HCT116 (cell line): ENCODE data around the gene EHD4. TPM values are rescaled to one million over a fixed set of nuclear protein-coding genes. Genes with fewer than 3 reads are reported as not detected.

Experiments
- ATAC-seq: fragments of 200-7000 bp; cut with Tn5 transposase; 2 replicates; pipeline ENCODE4 v1.9.1; 2020; ENCODE audit warnings: mild to moderate bottlenecking, moderate library complexity
- BruUV-seq: library from RNA; stranded (reverse); fragments of 400-500 nt; replicated peaks from 2 replicates; lab custom pipeline; 2021; lab: Mats Ljungman, UMichigan
- CTCF ChIA-PET: fragments of 300-600 bp; sonication (Branson Sonifier 250); formaldehyde crosslinking; loops from one replicate; lab custom pipeline; 2021; ENCODE audit warnings: antibody characterized with exemption; lab: Charles Lee
- POLR2A ChIA-PET: fragments of 300-600, 350-600 bp; sonication (Branson Sonifier 250); formaldehyde crosslinking; loops from one replicate; lab custom pipeline; 2021; ENCODE audit warnings: antibody characterized with exemption; lab: Charles Lee
- RAD21 ChIA-PET, 2 experiments: fragments of 300-600 bp; sonication (Branson Sonifier 250); formaldehyde crosslinking; loops; one replicate each; lab custom pipeline; 2023; ENCODE audit warnings: low total read pairs in 2 of 2; ENCODE audit not compliant: uncharacterized antibody in 2 of 2, unreplicated experiment in 2 of 2, low non-redundant PET in 1 of 2; lab: Charles Lee
- DNase-seq: peaks from one replicate; pipeline ENCODE4 v3.0.0-alpha.2; 2010; ENCODE audit warnings: low read depth, low spot score
- H2AFZ ChIP-seq: fragments of 200-600 bp; shearing (Covaris generic), sonication (generic); 2 replicates; pipeline ENCODE4 v1.6.1; 2017; ENCODE audit warnings: low read depth, mixed run types, mixed read lengths, antibody characterized with exemption, low read length; ENCODE audit not compliant: poor library complexity, severe bottlenecking
- H3K27ac ChIP-seq: 2 replicates; pipeline ENCODE4 v1.5.1; 2012; ENCODE audit warnings: low read depth, low read length
- H3K27me3 ChIP-seq: fragments of 200-600 bp; sonication (generic); 2 replicates; pipeline ENCODE4 v1.6.1; 2016; ENCODE audit warnings: mixed run types, low read length, mixed read lengths; ENCODE audit not compliant: insufficient read depth
- H3K36me3 ChIP-seq, 2 experiments: fragments of 200-500 bp in 1 of 2; fragments of 200-600 bp in 1 of 2; sonication (Bioruptor generic) in 1 of 2; sonication (generic) in 1 of 2; 2 replicates each; pipeline versions ENCODE4 v1.5.1 to v1.6.1; 2014 to 2016; ENCODE audit warnings: low read length in 2 of 2, inconsistent platforms in 1 of 2, mixed read lengths in 1 of 2, mixed run types in 1 of 2; ENCODE audit not compliant: insufficient read depth in 2 of 2, control insufficient read depth in 1 of 2
- H3K4me1 ChIP-seq, 2 experiments: fragments of 200-600 bp in 1 of 2; sonication (generic) in 1 of 2; 2 replicates each; pipeline versions ENCODE4 v1.5.1 to v1.6.1; 2012 to 2017; ENCODE audit warnings: low read length in 2 of 2, inconsistent platforms in 1 of 2, mild to moderate bottlenecking in 1 of 2, mixed read lengths in 1 of 2, mixed run types in 1 of 2, moderate library complexity in 1 of 2; ENCODE audit not compliant: insufficient read depth in 2 of 2, control insufficient read depth in 1 of 2
- H3K4me2 ChIP-seq: fragments of 200-600 bp; sonication (generic); 2 replicates; pipeline ENCODE4 v1.6.1; 2017; ENCODE audit warnings: mixed run types, low read length, mixed read lengths
- H3K4me3 ChIP-seq, 2 experiments: fragments of 200-600 bp in 1 of 2; sonication (generic) in 1 of 2; replicated peaks in 1 of 2; 2 replicates each; pipeline ENCODE4 v1.5.1; 2011 to 2016; ENCODE audit warnings: low read length in 2 of 2, control low read depth in 1 of 2, low read depth in 1 of 2, mild to moderate bottlenecking in 1 of 2, mixed read lengths in 1 of 2, mixed run types in 1 of 2
- H3K79me2 ChIP-seq: fragments of 200-600 bp; sonication (generic); 2 replicates; pipeline ENCODE4 v1.6.1; 2017; ENCODE audit warnings: mild to moderate bottlenecking, mixed run types, low read length, moderate library complexity, mixed read lengths; ENCODE audit not compliant: insufficient read depth
- H3K9ac ChIP-seq: fragments of 200-600 bp; sonication (generic); 2 replicates; pipeline ENCODE4 v1.6.1; 2016; ENCODE audit warnings: low read length, mixed read lengths
- H3K9me2 ChIP-seq: fragments of 200-600 bp; sonication (generic), shearing (Covaris generic); 2 replicates; pipeline ENCODE4 v1.6.1; 2017; ENCODE audit warnings: mixed run types, mild to moderate bottlenecking, moderate library complexity; ENCODE audit not compliant: insufficient read depth
- H3K9me3 ChIP-seq, 2 experiments: fragments of 200-500 bp in 1 of 2; fragments of 200-600 bp in 1 of 2; sonication (Bioruptor generic) in 1 of 2; sonication (generic) in 1 of 2; 2 replicates each; pipeline ENCODE4 v1.6.1; 2014 to 2017; ENCODE audit warnings: low read length in 2 of 2, mixed read lengths in 2 of 2, inconsistent platforms in 1 of 2, low read depth in 1 of 2, mild to moderate bottlenecking in 1 of 2, mixed run types in 1 of 2, moderate library complexity in 1 of 2; ENCODE audit not compliant: control insufficient read depth in 1 of 2, insufficient read depth in 1 of 2
- H4K20me1 ChIP-seq: fragments of 200-600 bp; sonication (generic), shearing (Covaris generic); 2 replicates; pipeline ENCODE4 v1.6.1; 2017; ENCODE audit warnings: mixed run types, mild to moderate bottlenecking, moderate library complexity; ENCODE audit not compliant: insufficient read depth
- CBX3 ChIP-seq: IDR thresholded peaks from 2 replicates; pipeline ENCODE4 v1.6.1; 2012; ENCODE audit warnings: low read depth
- EGR1 ChIP-seq: IDR thresholded peaks from 2 replicates; pipeline ENCODE4 v1.6.1; 2012; ENCODE audit warnings: low read depth
- EZH2 ChIP-seq: fragments of 200-600 bp; sonication (generic); IDR thresholded peaks from 2 replicates; pipeline ENCODE4 v1.6.1; 2017; ENCODE audit warnings: antibody characterized with exemption, mixed run types
- FOSL1 ChIP-seq: IDR thresholded peaks from 2 replicates; pipeline ENCODE4 v1.6.1; 2012; ENCODE audit warnings: low read depth
- JUND ChIP-seq: IDR thresholded peaks from 2 replicates; pipeline ENCODE4 v1.6.1; 2012
- POLR2AphosphoS5 ChIP-seq: IDR thresholded peaks from 2 replicates; pipeline ENCODE4 v1.6.1; 2011; ENCODE audit warnings: mild to moderate bottlenecking, low read depth, low read length, moderate library complexity
- SP1 ChIP-seq: IDR thresholded peaks from 2 replicates; pipeline ENCODE4 v1.6.1; 2012; ENCODE audit warnings: low read depth
- SRF ChIP-seq: IDR thresholded peaks from 2 replicates; pipeline ENCODE4 v1.6.1; 2012; ENCODE audit warnings: low read depth
- ZFX ChIP-seq: fragments of 450-650 bp; IDR thresholded peaks from 2 replicates; pipeline ENCODE4 v1.6.1; 2017
- ZNF274 ChIP-seq: fragments of 200-500 bp; sonication (Bioruptor generic); IDR thresholded peaks from 2 replicates; pipeline ENCODE4 v1.6.1; 2014; ENCODE audit warnings: mild to moderate bottlenecking, low read depth, low read length, inconsistent platforms
- intact Hi-C: fragments of 100-400 bp; cut with micrococcal nuclease; formaldehyde crosslinking; loops from 2 replicates; pipeline ENCODE4 v1.10.0; 2022
- microRNA-seq: library from miRNA; unstranded; fragments of <30 nt; microRNA quantifications from one replicate; pipeline ENCODE4, GENCODE V29; 2016; ENCODE audit warnings: borderline number of aligned reads
- total RNA-seq: library from RNA; stranded (reverse); gene quantifications from one replicate; pipeline ENCODE4 v1.2.1, GENCODE V29; 2021; ENCODE audit not compliant: unreplicated experiment
- TF ChIP-seq, protein P1 (sequence below), 3 experiments: fragments of 200-600 bp in 1 of 3; sonication (generic) in 1 of 3; IDR thresholded peaks in 2 of 3; conservative IDR thresholded peaks in 1 of 3; 2 replicates each; pipeline ENCODE4 v1.5.1; 2012 to 2017; ENCODE audit warnings: low read depth in 2 of 3, low read length in 2 of 3, antibody characterized with exemption in 1 of 3, borderline replicate concordance in 1 of 3, control low read depth in 1 of 3, mild to moderate bottlenecking in 1 of 3, mixed read lengths in 1 of 3, mixed run types in 1 of 3, moderate library complexity in 1 of 3; ENCODE audit not compliant: insufficient read depth in 1 of 3

EHD4 gene
- total RNA-seq, 1 experiment from 2014 or later = 28.0 TPM

DNA sequence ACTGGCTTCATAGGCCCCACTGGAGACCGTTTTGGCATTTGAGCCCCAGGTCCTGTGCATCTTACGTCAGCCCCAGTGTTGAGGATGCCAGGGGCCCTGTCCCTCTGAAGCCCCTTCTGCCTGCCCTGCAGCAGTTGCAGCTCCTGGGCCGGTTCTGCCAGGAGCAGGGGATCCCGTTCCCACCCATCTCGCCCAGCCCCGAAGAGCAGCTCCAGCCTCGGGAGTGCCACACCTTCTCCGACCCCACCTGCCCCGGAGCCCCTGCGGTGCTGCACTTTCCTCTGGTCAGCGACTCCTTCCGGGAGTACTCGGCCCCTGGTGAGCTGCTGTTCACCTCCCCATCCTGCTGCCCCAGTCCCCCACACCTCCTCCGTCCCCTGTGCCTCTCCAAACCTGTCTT is 125.2 kb downstream of the EHD4 start:
- CTCF ChIA-PET = no interaction called here

More for the DNA sequence above, 125.2 kb downstream of the EHD4 start:
- peaks cover 0 to 3% of the 10 kb centered on the region in 2 experiments; a peak in 1 of 4 replicates for H3K36me3 ChIP-seq
- BruUV-seq = no TSS peak
- H3K4me1 ChIP-seq = no peaks in the 10 kb centered on the region
- H3K4me3 ChIP-seq = no peak overlapping the region
- no peak overlapping the region for H2AFZ ChIP-seq
- DNase-seq = no peak
- H4K20me1 ChIP-seq = no peaks in the 10 kb centered on the region
- H3K9me3 ChIP-seq = no peaks in the 10 kb centered on the region
- H3K9me2 ChIP-seq = no peaks in the 10 kb centered on the region
- H3K9ac ChIP-seq = no peak overlapping the region
- H3K79me2 ChIP-seq = no peaks in the 10 kb centered on the region
- no peak overlapping the region for H3K27ac ChIP-seq
- no peaks in the 10 kb centered on the region for H3K27me3 ChIP-seq
- POLR2A ChIA-PET = no interaction called here
- no peak for ATAC-seq
- no peak overlapping the region for H3K4me2 ChIP-seq
- no peak for TF ChIP-seq EGR1
- no peak for TF ChIP-seq POLR2AphosphoS5
- no peak for TF ChIP-seq CBX3
- TF ChIP-seq FOSL1 = no peak
- TF ChIP-seq ZNF274 = no peak
- no peak for TF ChIP-seq EZH2
- TF ChIP-seq, protein P1, sequence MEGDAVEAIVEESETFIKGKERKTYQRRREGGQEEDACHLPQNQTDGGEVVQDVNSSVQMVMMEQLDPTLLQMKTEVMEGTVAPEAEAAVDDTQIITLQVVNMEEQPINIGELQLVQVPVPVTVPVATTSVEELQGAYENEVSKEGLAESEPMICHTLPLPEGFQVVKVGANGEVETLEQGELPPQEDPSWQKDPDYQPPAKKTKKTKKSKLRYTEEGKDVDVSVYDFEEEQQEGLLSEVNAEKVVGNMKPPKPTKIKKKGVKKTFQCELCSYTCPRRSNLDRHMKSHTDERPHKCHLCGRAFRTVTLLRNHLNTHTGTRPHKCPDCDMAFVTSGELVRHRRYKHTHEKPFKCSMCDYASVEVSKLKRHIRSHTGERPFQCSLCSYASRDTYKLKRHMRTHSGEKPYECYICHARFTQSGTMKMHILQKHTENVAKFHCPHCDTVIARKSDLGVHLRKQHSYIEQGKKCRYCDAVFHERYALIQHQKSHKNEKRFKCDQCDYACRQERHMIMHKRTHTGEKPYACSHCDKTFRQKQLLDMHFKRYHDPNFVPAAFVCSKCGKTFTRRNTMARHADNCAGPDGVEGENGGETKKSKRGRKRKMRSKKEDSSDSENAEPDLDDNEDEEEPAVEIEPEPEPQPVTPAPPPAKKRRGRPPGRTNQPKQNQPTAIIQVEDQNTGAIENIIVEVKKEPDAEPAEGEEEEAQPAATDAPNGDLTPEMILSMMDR (IDR thresholded peaks at IDR 0.05 in 2 of 3, conservative IDR thresholded peaks at IDR 0.05 in 1 of 3; ENCODE audit: borderline replicate concordance in 1 of 3, insufficient read depth in 1 of 3, low read depth in 2 of 3, low read length in 2 of 3) = no peak
- no peak for TF ChIP-seq JUND
- TF ChIP-seq SP1 = no peak
- TF ChIP-seq SRF = no peak
- TF ChIP-seq ZFX = no peak
- intact Hi-C loops = no loop called here
- RAD21 ChIA-PET = no interaction called here

Small RNA genes within 50 kb of the gene (microRNA-seq; reads per million reads assigned to microRNA genes)
- not detected for gene MIR4310

Other genes starting within 250 kb of the EHD4 start
- gene MAPKBP1, start 198.1 kb downstream of the EHD4 start, total RNA-seq = 21.3 TPM
- gene JMJD7, start 144.5 kb downstream of the EHD4 start, total RNA-seq = 13.5 TPM
- gene PLA2G4B, start 133.7 kb downstream of the EHD4 start, total RNA-seq = 4.7 TPM
- 0.96 TPM for gene SPTBN5, start 78.5 kb downstream of the EHD4 start, total RNA-seq
- gene PLA2G4E, start 48.5 kb upstream of the EHD4 start, total RNA-seq = not detected
- gene PLA2G4D, start 122.0 kb upstream of the EHD4 start, total RNA-seq = 0.34 TPM
- gene PLA2G4F, start 184.1 kb upstream of the EHD4 start, total RNA-seq = 0.05 TPM
- gene VPS39, start 235.7 kb upstream of the EHD4 start, total RNA-seq = 40.1 TPM